ENCODE results near the gene HSBP1.

The HSBP1 gene

GRCh38 chr16:83804366-83804765, 3.4 kb upstream of the HSBP1 start:
- no peak for DNase-seq

GRCh38 chr16:83806036-83806435, 1.7 kb upstream of the HSBP1 start:
- no peak for DNase-seq

GRCh38 chr16:83806731-83807130, 1.0 kb upstream of the HSBP1 start:
- DNase-seq, result no peak

GRCh38 chr16:83807327-83807709, 460 bp upstream of the HSBP1 start:
- DNase-seq, result no peak

DNA sequence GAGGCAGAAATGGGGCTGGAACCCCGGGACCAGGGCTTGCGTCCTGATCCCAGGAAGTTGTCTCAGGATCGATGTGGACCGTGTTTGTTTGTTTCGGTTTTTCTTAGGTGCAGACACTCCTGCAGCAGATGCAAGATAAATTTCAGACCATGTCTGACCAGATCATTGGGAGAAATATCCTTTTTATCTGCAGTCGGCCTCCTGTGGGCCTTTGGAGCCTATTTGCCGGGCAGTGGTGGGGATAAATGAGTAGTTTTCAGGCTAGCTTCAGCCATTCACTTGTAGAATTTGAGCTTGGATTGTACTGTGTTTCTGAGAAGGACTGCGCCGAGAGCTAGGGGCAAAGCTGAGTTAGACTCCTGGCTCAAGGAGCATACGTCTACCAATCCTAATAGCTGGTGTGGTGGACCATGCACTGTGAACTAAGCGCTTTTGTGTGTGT, 816 bp downstream of the HSBP1 start:
- DNase-seq, result no peak

- DNase-seq, result no peak
Observed at GRCh38 chr16:83809092-83809491, 1.3 kb downstream of the HSBP1 start.

- DNase-seq, result no peak
Observed at GRCh38 chr16:83810901-83811300, 3.1 kb downstream of the HSBP1 start.

DNA sequence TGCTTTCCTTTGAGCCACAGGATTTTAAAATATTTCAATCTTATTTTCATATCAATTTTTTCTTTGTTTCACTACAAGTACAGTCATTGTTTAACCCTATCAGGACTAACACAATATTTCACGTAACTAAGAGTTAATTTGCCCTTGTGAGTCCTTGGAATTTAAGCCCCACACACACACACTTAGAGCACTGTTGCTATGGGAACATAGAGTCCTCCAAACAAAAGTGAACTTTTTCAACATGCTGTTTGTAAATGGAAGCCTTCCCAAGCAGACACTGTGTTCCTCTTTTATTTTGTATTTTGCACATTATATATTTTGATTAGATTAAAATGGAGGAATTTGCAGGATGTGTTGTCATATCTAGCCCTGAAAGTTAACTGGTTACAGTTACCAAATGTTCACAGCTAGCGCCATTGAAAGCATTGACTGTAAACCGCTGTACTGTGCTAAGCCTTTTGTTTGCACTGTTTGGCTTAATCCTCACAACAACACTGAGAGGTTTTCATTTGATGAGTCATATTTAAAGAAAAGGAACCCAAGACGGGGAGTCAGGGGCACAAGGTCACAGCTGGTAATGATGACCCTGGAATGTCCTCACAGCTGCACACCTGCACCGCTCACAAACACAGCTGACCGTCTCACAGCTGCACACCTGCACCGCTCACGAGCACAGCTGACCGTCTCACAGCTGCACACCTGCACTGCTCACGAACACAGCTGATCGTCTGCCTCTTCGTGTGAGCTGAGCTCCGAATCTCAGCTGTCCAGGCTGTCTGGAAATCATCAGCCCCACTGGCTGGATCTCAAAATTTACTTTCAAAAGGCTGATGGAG, 6.3 kb downstream of the HSBP1 start:
- no peak for DNase-seq

DNA sequence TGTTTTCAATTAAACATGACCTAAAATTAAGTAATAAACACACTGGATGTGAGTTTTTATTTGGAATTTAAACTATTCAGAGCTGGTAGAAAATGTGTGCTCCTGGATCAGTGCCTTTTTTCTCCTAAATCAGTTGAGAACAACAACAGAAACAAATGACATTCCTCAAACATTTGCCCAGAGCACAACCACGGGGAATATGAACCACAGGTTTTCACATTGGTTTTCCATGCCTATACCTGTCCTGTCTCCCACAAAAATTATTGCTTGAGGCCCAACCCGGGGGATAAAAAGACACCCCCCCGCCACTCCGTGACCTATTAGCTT, 6.8 kb downstream of the HSBP1 start:
- no peak for DNase-seq

DNA sequence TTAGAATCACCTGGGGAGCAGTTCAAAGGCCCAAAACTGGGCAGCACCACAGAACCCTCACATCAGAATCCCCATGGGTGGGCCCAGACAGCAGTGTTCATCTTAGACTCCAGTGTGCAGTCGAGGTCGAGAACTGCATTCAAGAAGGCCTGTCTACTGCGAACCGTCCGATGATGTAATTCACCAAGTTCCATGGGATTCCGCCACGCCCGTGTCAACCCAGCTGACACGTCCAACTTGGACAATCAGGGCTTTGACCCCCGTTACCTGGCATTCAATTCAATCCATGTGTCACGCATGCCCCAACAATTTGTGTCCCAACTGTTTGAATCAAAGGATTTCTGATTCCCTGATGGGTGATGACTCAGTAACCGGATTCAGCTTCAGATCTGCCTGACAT, 9.2 kb downstream of the HSBP1 start:
- no peak for DNase-seq

- no peak for DNase-seq
Observed at GRCh38 chr16:83818276-83818675, 10.5 kb downstream of the HSBP1 start.

DNA sequence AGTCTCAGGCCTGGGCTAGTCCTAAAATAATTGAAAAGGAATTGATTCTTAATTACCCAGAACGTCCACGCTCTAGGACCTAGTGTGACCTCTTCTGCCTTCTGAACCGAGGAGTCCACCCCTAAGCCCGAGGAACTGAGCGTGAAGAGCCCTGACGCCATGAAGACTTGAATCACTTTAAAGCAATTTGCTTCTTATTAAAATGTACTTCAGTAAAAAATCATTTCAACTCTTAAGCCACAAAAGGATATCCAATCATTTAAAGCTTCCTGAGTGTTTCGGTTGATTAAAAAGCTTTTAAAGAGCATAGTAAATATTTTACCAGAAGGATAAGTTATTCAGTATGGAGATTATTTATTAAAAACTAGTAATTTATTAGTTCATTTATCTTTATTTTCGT, 11.6 kb downstream of the HSBP1 start:
- no peak for DNase-seq

GRCh38 chr16:83826146-83826913, 18.6 kb downstream of the HSBP1 start:
- peak; percentile 38 to 81 (median 62) for DNase-seq

DNA sequence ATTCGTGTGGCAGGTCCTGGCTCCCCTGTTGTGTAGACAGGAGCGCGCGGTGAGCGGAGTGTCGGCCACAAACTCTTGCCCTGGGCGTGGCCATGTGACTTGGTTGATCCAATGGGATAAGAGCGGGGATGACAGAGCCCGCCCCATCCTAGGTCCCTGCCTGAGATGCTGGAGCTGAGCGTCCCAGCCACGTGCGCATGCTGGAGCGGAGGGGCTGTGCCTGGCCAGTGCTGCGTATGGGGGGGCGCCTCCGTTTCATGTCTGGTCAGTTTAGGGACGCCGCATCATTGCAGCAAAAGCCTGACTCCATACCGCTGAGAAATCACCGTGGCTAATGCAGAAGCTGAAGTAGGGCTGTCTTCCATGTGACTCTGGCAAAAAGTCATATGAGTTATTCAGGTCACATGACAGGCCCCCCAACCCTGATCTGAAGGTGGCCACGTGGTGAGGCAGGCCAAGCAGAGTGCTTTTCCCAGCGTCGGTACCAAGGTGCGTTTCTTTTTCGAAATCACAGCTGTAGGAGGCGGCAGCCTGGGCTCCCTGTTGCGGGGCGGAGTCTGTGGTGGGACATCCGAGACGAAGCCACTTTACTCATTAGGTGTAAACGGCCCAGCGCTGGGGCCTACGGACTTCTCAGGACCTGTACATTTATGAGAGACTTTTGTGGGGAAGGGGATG, 22.5 kb downstream of the HSBP1 start:
- DNase-seq, result no peak

DNA sequence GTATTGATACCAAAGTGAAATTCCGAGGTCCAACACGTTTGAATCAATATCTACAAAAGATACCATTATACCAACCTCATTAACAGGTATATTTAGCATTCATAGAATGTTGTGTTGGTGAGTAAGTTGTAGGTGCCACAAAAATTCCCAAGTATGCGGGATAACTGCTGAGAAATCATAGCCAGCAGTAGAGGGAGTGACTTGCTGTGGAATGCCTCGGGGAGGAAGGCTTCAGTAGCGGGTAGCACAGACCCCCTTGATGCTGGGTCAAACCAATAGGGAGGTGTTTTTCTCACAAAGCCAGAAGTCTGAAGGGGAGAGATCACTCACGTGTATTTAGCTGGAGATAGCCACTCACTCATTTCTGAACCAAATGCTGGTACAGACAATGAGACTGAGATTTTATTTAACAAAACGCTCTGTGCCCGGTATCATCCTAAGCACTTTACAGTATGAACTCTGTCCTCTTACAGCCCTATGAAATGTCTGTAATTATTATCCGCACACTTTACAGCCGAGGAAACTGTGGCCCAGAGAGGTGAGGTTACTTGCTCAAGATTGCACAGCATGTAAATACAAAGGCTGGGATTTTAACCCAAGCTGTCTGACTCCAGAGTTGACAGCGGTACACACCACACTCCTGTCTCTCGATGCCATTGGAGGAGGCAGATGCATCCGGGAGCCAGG, 23.1 kb downstream of the HSBP1 start:
- DNase-seq, result no peak

DNA sequence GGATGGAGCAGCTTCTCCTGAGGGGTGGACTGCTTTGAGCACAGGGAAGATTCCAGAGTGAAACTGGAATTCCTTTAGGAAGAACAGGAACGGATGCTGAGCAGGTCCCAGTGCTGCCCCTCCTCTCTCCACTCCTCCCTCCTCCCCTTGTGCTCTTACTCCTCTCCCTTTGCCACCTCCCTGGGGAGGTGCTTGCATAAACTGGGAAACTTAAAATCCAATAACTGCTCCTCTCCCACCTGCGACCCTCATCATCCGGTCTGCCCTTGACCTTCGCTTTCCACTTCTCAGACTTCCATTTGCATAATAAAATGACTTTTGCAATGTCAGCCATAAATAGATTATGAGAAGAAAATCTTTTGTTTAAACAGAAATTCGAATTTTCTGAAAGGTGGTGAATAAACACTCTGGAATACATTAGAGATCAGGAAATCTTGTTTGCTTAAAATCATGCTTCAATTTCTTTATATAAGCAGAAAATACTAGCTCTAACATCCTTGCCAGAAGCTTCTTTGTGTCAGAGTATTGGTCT, 23.7 kb downstream of the HSBP1 start:
- DNase-seq, result no peak

DNA sequence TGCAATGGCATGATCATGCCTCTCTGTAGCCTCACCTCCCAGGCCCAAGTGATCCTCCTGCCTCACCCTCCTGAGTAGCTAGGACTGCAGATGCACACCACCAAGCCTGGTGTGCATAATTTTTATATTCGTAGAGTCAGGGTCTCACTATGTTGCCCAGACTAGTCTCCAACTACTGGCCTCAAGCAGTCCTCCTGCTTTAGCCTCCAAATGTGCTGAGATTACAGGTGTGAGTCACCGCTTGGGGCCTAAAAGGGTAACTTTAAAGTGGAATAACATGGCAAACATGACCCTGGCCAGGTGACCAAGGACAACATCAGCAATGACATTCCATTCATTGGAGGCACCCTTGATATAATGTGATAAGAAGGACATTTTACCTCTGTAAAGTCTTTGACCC, 26.1 kb downstream of the HSBP1 start:
- no peak for DNase-seq

DNA sequence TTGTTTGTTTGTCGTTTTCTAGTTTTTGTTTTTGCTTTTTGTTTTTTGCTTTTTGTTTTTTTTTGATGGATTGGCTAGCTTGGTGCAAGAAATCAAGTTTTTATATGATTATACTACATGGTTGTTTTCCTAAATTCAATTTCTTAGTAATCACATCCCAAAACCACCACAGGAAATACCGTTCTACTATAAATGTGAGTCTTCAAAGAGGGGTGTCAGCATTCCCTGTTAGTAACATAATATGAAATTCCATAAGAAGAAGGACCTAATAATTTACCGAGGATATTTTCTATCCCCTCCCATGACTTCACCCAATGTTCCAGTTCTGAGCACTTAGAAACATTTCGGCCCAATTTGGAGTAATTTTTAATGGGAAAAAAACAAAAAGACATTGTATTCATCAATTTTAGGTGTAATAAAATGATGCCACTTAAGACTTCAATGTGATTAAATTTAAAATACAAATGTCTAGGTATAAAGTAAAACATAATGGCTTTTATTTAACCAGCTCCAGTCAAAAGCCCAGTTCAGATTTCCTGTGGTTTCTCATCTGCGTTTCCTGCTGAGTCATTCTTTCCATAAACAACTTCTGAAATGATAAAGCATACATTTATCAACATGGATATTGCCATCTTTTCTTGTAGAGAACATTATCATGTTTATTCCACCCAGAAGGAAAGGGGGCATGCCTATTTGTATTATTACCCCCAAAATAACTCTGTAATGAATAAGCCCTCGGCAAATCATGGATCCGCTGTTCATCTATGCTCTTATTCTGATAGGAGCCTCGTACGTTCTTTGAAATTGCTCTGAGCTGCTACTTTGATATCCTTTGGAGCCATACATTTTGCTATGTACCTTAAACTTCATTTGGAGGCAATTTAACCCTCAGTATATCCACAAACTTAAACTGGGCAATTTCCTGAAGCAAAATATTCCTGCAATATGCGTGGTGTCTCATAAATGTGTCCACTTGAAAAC, 28.1 kb downstream of the HSBP1 start:
- no peak for DNase-seq

DNA sequence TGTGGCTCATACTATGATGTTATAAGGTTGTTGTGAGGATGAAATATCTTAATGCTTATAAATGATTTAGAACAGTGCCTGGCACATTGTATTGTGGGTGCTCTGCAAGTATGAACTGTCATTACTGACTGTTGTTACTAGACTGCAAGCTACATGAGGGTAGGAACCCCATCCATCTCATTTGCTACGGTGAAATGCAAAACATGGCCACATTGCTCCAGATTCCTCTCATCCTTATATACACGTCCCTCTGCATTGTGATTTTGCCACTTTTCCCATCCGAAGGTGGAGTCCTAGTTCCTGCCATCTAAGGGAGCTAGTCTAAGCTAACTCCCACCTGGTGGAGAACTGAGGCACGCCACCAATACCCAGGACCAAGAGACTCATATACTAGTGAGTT, 29.8 kb downstream of the HSBP1 start:
- no peak for DNase-seq

- no peak for DNase-seq
Observed at GRCh38 chr16:83838151-83838550, 30.4 kb downstream of the HSBP1 start.

DNA sequence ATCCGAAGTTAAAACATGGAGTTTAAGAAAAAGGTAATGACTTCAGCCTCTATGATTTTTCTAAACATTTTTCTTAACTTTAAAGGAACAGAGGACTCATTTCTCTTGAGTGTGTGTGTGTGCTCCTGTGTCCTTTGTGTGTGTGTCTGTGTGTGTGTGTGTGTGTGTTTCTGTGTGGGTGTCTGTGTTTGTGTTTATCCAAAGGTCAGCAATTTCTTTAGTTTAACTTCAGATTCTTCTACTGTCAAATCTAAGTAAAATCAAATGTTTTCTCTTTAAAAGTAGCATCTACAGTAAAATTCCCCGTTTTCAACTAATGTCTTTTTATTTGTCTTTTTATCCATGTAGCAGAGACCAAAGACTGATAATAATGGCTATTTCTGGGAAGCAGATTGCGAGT, 31.8 kb downstream of the HSBP1 start:
- no peak for DNase-seq

Measured in stimulated activated naive CD4-positive, alpha-beta T cell (primary cell).